Cortex of kidney (tissue), 1 donor: ENCODE data around the gene DBH.

Source experiments
- DNase-seq: peaks from one replicate; lab custom pipeline; 2025; lab: John Stamatoyannopoulos, UW

DBH gene

GRCh38 chr9:133684121-133684935 lies 48.2 kb downstream of the DBH start:
- DNase-seq = no peak

DNA sequence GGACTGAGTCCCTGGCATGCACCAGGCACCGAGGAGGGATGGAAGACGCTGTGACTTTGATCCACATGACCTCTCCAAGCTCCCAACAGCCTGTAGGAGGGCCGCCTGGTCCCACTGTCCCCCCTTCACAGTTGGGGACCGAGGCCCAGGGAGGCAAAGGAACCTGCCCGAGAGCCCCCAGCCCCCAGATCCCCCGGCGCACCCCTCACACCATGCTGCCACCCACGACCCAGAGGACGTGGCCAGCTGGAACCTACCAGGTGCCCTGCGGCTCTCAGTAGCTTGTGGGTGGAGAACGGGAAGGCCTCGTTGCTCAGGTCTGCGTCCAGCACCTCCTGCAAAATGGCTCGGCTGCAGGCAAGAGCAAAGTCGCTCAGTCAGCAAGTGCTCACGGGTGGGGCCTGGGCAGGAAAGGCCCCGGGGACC lies 48.8 kb downstream of the DBH start:
- DNase-seq = no peak

DNA sequence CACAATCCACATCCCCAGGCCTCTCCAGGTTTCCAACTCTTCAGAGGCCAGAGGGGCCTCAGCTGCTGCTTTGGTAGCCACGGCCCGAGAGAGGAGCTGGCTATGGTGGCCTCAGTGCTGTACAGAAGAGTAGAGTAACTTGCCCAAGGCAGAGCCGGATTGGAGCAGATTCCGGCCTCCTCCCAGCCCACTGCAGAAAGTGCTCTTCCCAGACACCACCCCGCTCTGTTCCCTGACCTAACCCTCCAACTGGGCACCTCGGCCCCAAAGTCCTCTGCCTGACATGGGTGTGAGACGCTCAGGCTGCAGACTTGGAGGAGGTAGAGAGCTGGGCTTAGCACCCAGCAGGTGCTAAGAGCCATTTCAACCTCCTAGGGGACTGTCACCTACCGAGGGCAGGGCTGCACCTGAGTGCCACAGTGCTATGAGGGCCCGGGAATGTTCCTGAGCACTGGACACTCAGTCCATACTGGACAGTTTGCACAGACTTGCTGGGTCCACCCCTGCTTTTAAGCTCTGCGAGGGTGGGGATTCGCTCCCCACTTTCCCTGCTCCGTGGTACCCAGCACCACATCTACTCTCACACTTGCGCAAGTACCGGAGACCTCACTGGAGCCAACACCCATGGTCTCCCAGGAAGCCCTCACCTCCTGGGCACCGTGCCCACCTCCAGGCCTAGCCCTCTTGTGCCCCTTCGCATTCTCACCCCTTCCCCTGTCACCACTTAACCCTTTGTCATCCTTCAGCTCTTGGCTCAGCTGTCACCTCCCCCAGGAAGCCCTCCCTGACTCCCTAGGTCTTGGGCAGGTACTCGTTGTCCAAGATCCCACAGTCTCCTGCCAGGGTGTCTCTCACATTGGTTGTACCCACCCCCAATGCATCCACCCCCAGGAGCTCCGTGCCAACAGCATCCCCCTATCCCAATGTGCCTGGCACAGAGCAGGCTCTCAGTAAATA lies 49.8 kb downstream of the DBH start:
- DNase-seq = no peak

- no peak for DNase-seq
Measured at GRCh38 chr9:133686642-133687575, 50.7 kb downstream of the DBH start.

GRCh38 chr9:133687856-133688761 lies 51.9 kb downstream of the DBH start:
- no peak for DNase-seq

DNA sequence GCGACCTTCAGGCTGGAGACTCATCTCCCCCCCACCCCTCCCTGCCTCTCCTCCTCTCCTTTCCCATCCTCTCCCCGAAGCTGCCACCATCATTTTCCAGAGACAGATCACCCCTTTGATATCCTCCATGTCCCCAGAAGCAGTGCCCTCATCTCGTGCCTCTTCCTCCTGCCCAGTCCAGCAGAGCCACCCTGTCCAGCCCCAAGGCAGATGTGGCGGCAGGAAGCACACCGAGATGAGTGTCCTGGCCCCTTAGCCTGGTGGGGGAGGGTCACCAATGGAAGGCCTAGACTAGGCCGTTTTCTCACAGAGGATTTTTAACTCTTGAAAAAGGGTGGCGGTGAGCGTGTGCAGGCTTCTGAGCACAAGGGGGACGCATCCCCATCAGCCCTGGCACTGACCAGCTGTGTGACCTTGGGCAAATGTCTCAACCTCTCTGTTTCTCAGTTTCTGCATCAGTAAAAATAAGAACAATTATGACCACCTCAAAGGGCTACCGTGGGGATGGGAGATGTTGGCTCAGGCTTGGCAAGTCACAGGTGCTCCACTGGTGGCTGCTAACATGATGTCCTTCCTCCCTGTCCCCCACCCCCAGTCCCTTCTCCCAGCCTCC lies 53.1 kb downstream of the DBH start:
- DNase-seq = no peak

GRCh38 chr9:133690081-133690561 lies 54.0 kb downstream of the DBH start:
- DNase-seq = no peak

DNA sequence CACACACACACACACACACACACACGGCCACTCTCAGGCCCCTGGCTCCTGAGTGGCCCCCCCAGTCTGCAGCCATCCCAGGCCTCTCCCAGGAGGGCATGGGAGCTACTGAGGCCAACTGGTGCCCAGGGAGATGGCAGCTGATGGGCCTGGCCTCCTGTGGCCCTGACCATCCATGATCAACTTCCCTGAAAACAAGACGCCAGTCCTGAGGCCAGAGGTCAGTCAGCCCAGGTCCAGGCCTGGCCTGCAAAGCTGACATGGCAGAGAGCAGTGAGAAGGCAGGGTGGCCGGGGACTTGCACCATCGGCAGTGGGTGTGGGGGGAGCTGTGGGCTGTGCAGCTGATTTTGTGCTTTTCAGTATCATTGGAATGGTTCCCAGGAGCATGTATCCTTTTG lies 55.0 kb downstream of the DBH start:
- no peak for DNase-seq

DNA sequence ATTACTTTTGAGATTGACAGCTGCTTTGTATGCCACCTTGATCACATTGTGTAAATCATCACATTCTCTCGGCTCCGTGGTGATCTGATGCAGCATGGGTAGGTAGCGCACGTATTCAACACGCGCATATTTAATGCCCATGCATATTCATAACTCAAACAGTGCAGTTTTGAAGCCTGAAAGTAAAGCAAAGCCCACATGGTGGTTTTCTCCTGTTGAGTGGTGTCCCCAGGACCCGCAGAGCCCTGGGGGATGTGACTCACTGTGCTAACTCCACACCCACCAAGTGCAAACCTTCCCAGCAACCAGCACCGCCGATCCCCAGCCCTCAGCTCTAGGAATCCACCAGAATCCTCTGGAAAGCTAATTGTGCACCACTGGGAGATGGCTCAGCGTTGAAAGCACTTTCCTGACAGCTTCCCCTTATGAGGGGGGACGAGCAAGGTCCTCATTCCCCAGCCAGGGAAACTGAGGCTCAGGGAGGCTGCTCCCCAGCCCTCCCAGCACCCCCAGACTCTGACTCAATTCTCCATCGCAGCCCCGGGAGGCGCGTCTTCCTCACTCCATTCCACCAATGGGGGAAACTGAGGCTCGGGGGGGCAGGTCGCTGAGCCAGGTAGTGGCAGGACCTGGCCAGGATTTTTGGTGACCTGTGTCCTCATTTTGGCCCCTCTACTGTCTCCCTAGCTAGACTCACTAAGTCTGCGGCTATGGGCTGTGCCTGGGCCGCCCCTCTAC lies 55.6 kb downstream of the DBH start:
- DNase-seq = no peak

DNA sequence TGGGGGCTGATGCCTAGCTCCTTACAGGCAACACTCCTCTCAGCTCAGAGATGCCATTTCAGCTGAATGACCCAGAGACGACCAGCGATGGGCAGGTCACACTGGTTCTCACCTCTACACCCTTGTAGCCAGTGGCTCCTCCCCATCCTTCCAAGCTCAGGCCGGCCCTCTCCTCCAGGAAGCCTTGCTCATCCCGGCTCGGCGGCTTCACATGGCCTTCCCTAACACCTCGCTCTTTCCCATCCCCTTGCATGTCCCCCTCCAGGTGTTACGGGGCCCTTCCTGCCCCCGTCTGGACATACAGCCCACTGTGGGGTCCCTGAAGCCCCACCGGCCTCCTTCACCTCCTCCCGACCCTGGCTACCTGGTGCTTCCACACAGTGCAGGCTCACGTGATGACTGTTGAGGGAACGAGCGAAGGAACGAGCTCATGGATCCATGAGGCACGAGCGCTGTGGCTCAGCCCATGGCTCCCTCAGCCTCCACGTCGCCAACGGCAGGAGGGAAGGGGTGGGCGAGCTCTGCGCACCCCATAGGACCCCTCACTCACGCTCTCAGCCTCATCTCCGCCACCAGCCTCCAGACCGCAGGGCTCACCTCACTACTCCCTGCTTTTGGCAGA lies 56.3 kb downstream of the DBH start:
- DNase-seq = no peak

- no peak for DNase-seq
Measured at GRCh38 chr9:133693116-133693515, 57.0 kb downstream of the DBH start.

GRCh38 chr9:133693703-133694529 lies 57.8 kb downstream of the DBH start:
- no peak for DNase-seq

DNA sequence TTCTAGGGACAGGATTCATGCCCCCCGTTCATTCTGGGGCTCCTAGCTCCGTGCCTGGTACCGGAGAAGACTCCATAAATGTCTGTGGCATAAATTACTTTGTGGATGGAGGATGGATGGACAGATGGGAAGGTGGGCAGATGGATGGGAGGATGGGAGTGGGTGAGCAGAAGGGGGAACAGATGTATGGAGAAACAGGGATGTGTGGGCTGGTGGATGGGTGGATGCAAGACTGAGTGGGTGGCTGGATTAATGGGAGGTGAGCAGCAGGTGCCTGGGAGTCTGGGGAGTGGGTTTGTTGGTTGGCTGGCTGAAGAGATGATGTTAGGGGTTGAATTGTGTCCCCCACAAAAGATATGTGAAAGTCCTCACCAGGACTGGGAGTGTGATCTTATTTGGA lies 58.5 kb downstream of the DBH start:
- no peak for DNase-seq

GRCh38 chr9:133696071-133696472 lies 59.9 kb downstream of the DBH start:
- no peak for DNase-seq

DNA sequence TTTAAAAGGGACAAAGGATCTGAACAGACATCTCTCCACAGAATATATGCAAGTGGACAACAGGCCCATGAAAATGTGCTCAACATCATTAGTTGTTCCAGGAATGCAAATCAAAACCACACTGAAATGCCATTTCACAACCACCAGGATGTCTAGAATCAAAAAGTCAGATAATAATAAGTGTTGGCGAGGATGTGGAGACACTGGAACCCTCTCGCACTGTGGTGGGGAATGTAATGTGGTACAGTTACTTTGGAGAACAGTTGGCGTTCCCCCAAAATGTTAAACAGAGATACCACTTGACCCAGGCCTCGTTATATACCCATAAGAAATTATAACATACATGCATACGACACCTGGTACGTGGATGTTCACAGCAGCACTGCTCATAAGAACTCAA lies 63.4 kb downstream of the DBH start:
- DNase-seq = no peak

GRCh38 chr9:133700819-133701320 lies 64.7 kb downstream of the DBH start:
- no peak for DNase-seq

DNA sequence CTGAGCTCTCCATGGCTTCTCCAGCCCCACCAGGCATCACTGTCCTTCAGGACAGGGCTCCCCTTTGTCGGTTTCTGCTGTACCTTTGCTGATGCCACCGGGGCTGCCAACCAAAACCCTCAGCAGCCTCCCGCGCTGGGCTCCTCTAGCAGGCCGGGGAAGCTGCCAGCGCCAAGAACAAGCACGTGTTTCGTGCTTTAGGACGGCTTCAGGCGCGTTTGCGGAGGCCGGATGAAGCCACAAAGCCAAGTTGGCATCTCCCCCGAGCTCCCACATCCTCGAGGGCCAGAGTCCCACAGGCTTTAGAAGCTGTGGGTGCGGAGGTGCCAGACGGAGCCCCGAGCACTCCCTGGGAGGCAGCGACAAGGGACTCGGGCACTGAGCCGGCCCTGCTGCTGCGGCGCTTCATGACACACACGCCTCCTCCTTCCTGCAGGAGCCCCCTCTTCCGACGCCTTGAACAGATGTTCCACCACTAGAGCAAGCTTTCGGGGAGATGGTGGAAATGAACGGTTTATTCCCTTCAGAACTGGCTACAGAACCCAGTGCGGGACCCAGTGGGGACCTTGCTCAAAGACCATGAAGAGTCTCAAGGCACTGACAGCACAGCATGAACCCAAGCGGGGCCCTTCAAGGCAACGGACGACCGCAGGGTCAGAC lies 65.3 kb downstream of the DBH start:
- no peak for DNase-seq
